B cell (primary cell): Measurements from ENCODE around the gene NIBAN1. TPM values are rescaled to one million over a fixed set of nuclear protein-coding genes. Genes with fewer than 3 reads are reported as not detected.
"Not testable (repeated sequence)": the region's sequence is repeated elsewhere in the genome, so short reads cannot be mapped to it uniquely, and the experiment has no call there.

Experiments
- ATAC-seq: fragments of 200-7000 bp; cut with Tn5 transposase; one replicate; pipeline ENCODE4 v1.10.0; 2021; ENCODE audit warnings: low read depth, mild to moderate bottlenecking, moderate number of reproducible peaks, moderate library complexity
- CTCF ChIA-PET: fragments of 350-600 bp; sonication (Branson Sonifier 250); formaldehyde crosslinking; loops from one replicate; lab custom pipeline; 2021; ENCODE audit warnings: antibody characterized with exemption, inconsistent platforms; lab: Charles Lee
- POLR2A ChIA-PET: fragments of 350-600 bp; sonication (Branson Sonifier 250); formaldehyde crosslinking; loops from one replicate; lab custom pipeline; 2021; ENCODE audit warnings: antibody characterized with exemption; lab: Charles Lee
- DNase-seq: peaks from one replicate; pipeline ENCODE4 v3.0.0; 2013
- H2AFZ ChIP-seq: 2 replicates; pipeline ENCODE4 v1.6.1; 2012; ENCODE audit warnings: mild to moderate bottlenecking, low read depth, low read length; ENCODE audit not compliant: insufficient read depth, poor library complexity, severe bottlenecking
- H3K27ac ChIP-seq, 2 donors: 1 replicate in 1 of 2; 2 replicates in 1 of 2; pipeline ENCODE4 v1.5.1; 2012 to 2013; ENCODE audit warnings: low read length in 2 of 2, mild to moderate bottlenecking in 2 of 2, moderate library complexity in 1 of 2
- H3K27me3 ChIP-seq, 4 experiments: fragments of 200-600 bp in 1 of 4; sonication (generic) in 1 of 4; replicated peaks in 1 of 4; 1 replicate in 2 of 4; 2 replicates in 2 of 4; pipeline versions ENCODE4 v1.6.1 to v1.7.0; 2013 to 2016; ENCODE audit warnings: low read length in 3 of 4, mild to moderate bottlenecking in 2 of 4, mixed read lengths in 1 of 4, moderate library complexity in 1 of 4; ENCODE audit not compliant: insufficient read depth in 4 of 4, control insufficient read depth in 3 of 4; ENCODE audit errors: control extremely low read depth in 1 of 4
- H3K36me3 ChIP-seq, 2 experiments: replicated peaks in 1 of 2; 1 replicate in 1 of 2; 2 replicates in 1 of 2; pipeline versions ENCODE4 v1.6.1 to v1.7.1; 2013; ENCODE audit warnings: low read length in 1 of 2; ENCODE audit not compliant: insufficient read depth in 2 of 2, control insufficient read depth in 1 of 2; ENCODE audit errors: control extremely low read depth in 1 of 2, extremely low read depth in 1 of 2
- H3K4me1 ChIP-seq, 2 donors: fragments of 200-600 bp in 1 of 2; sonication (generic) in 1 of 2; 1 replicate in 1 of 2; 2 replicates in 1 of 2; pipeline versions ENCODE4 v1.5.1 to v1.6.1; 2013 to 2017; ENCODE audit warnings: low read length in 2 of 2; ENCODE audit not compliant: control insufficient read depth in 2 of 2, insufficient read depth in 2 of 2
- H3K4me2 ChIP-seq: replicated peaks from 2 replicates; pipeline ENCODE3; 2012; ENCODE audit warnings: mild to moderate bottlenecking, low read depth, low read length; ENCODE audit not compliant: poor library complexity, severe bottlenecking
- H3K4me3 ChIP-seq, 5 experiments: fragments of 200-600 bp in 1 of 5; sonication (generic) in 1 of 5; 1 replicate in 3 of 5; 2 replicates in 2 of 5; pipeline versions ENCODE4 v1.5.1 to v1.7.0; 2011 to 2016; ENCODE audit warnings: low read length in 4 of 5, mild to moderate bottlenecking in 4 of 5, low read depth in 2 of 5, control low read depth in 1 of 5, moderate library complexity in 1 of 5; ENCODE audit not compliant: insufficient read depth in 1 of 5; ENCODE audit errors: control extremely low read depth in 1 of 5, extremely low read depth in 1 of 5
- H3K79me2 ChIP-seq: fragments of 200-600 bp; sonication (generic); one replicate; pipeline ENCODE4 v1.6.0; 2016; ENCODE audit warnings: low read length; ENCODE audit not compliant: control insufficient read depth, insufficient read depth
- H3K9ac ChIP-seq: fragments of 200-600 bp; sonication (generic); 2 replicates; pipeline ENCODE4 v1.6.1; 2017; ENCODE audit warnings: mild to moderate bottlenecking, low read length, moderate library complexity
- H3K9me3 ChIP-seq, 3 donors: one replicate each; pipeline versions ENCODE4 v1.6.1 to v1.7.1; 2013; ENCODE audit warnings: low read length in 2 of 3; ENCODE audit not compliant: control insufficient read depth in 2 of 3, insufficient read depth in 1 of 3; ENCODE audit errors: control extremely low read depth in 1 of 3
- H4K20me1 ChIP-seq: 2 replicates; pipeline ENCODE4 v1.6.0; 2012; ENCODE audit warnings: mild to moderate bottlenecking, low read length; ENCODE audit not compliant: insufficient read depth, control insufficient read depth, poor library complexity, severe bottlenecking
- H3K27ac Mint-ChIP-seq: one replicate; pipeline ENCODE4 v1.8.0; 2021; ENCODE audit warnings: mixed read lengths
- H3K27me3 Mint-ChIP-seq: one replicate; pipeline ENCODE4 v1.8.0; 2021; ENCODE audit warnings: mixed read lengths
- H3K4me1 Mint-ChIP-seq: one replicate; pipeline ENCODE4 v1.8.0; 2021; ENCODE audit warnings: mixed read lengths
- H3K4me3 Mint-ChIP-seq: one replicate; pipeline ENCODE4 v1.8.0; 2021; ENCODE audit warnings: mixed read lengths
- H3K9me3 Mint-ChIP-seq: one replicate; pipeline ENCODE4 v1.8.0; 2022; ENCODE audit warnings: mixed read lengths; ENCODE audit not compliant: insufficient read depth
- EZH2 ChIP-seq: IDR thresholded peaks from 2 replicates; pipeline ENCODE4 v1.6.1; 2012; ENCODE audit warnings: borderline replicate concordance, low read depth, mild to moderate bottlenecking, moderate library complexity, low read length; ENCODE audit not compliant: insufficient read depth, poor library complexity, severe bottlenecking
- WGBS: methylation state at CpG from one replicate; pipeline ENCODE4 v1.1.5; 2013; ENCODE audit warnings: missing lambda C conversion rate; ENCODE audit not compliant: insufficient coverage; 5-methylcytosine and 5-hydroxymethylcytosine counted together
- intact Hi-C: fragments of 100-400 bp; cut with micrococcal nuclease; formaldehyde crosslinking; loops from one replicate; pipeline ENCODE4 v1.10.0; 2022
- polyA plus RNA-seq: library from polyadenylated mRNA; depleted of rRNA; stranded (reverse); fragments of >200 nt; gene quantifications from 2 replicates; pipeline ENCODE4 v1.2.3, GENCODE V29; 2012
- total RNA-seq, 2 donors: library from RNA; stranded (reverse); fragments of 120-200 nt in 1 of 2; gene quantifications; 1 replicate in 1 of 2; 2 replicates in 1 of 2; pipeline versions ENCODE4 v1.2.3 to v1.2.4, GENCODE V29; 2013 to 2022
- TF ChIP-seq, protein P1 (sequence below): fragments of 200-600 bp; IDR thresholded peaks from one replicate; pipeline ENCODE4 v1.8.0; 2022; ENCODE audit warnings: antibody characterized with exemption, mild to moderate bottlenecking

The NIBAN1 gene
- total and polyA plus RNA-seq, 2 donors (not counting 1 experiment from before 2014, with no cell fraction given): 1.2 to 13.2 TPM

DNA sequence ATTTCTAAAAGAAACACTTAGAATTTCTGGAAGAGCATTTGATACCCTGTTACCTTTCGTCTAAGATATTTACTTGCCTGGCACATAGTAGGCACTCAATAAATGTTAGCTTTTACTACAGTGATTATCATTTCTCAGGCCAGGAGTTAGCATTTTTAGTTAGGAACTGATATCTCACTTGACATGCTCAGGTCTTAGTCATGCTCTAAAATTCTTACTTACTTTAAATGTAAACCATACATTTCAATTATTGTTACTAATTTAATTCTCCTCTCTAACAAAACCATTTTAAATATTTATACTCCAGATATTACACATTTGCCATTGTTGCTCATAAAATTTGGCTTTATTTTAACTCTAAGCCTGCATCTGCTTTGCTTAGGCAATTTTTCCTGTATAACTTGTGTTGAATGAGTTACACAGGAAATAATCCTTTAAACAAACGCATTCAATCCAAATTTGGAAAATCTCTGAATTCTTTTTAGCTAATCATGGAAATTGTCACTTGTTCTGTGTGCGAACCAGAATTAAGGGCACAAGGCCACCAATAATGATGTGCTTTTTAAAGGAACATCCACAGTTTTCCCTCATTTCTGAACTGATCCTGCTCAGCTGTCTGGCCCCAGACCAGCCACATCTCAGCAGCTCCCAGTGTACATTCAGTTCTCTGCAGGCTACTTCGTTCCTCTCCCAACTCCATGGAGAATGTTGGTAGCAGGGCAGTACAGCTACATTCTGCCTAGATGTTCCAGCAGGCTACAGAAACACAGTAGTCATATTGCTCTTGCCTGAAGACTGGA, 15.6 kb downstream of the NIBAN1 start:
- H3K9me3 ChIP-seq: no peaks in the 10 kb centered on the region
- 100% methylated on average over 1 of the region's 4 CpGs for WGBS
- intact Hi-C loops: no loop called here
- Mint-ChIP-seq H3K27me3 (no peaks in the 10 kb centered on the region), H3K4me3 (no peak overlapping the region), H3K27ac (no peak overlapping the region), H3K4me1 (peaks cover 6% of the 10 kb centered on the region), H3K9me3 (no peaks in the 10 kb centered on the region)
- TF ChIP-seq, protein P1, sequence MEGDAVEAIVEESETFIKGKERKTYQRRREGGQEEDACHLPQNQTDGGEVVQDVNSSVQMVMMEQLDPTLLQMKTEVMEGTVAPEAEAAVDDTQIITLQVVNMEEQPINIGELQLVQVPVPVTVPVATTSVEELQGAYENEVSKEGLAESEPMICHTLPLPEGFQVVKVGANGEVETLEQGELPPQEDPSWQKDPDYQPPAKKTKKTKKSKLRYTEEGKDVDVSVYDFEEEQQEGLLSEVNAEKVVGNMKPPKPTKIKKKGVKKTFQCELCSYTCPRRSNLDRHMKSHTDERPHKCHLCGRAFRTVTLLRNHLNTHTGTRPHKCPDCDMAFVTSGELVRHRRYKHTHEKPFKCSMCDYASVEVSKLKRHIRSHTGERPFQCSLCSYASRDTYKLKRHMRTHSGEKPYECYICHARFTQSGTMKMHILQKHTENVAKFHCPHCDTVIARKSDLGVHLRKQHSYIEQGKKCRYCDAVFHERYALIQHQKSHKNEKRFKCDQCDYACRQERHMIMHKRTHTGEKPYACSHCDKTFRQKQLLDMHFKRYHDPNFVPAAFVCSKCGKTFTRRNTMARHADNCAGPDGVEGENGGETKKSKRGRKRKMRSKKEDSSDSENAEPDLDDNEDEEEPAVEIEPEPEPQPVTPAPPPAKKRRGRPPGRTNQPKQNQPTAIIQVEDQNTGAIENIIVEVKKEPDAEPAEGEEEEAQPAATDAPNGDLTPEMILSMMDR: no peak
- TF ChIP-seq EZH2: no peak
- no peaks in the 10 kb centered on the region for H4K20me1 ChIP-seq
- no peak overlapping the region for H3K27ac ChIP-seq
- H3K9ac ChIP-seq: no peak overlapping the region
- POLR2A ChIA-PET: no interaction called here
- no peak for DNase-seq
- no peak for ATAC-seq
- no peaks in the 10 kb centered on the region for H3K79me2 ChIP-seq
- no peaks in the 10 kb centered on the region for H3K4me1 ChIP-seq
- H2AFZ ChIP-seq: no peak overlapping the region
- CTCF ChIA-PET: interaction anchor here (1.4 kb wide), 1 partner anchor 25 kb away, joined by 5 read pairs; no protein-coding TSS in a partner anchor
- no peaks in the 10 kb centered on the region for H3K36me3 ChIP-seq
- H3K4me3 ChIP-seq: no peak overlapping the region
- no peak overlapping the region for H3K4me2 ChIP-seq
- no peaks in the 10 kb centered on the region for H3K27me3 ChIP-seq

DNA sequence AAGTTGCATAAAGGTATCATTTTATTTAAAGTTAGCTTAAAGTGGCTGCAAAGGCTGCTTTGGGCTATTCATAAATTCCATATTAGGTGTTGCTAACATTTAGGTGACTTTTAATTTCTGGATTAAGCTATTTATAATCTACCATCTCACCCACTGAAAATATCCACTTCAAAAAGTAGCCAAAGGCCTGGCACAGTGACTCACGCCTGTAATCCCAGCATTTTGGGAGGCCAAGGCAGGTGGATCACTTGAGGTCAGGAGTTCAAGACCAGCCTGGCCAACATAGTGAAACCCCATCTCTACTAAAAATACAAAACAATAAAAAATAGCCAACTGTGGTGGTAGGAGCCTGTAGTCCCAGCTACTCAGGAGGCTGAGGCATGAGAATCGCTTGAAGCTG, 16.4 kb downstream of the NIBAN1 start:
- H3K79me2 ChIP-seq, H3K4me3 Mint-ChIP-seq, POLR2A ChIA-PET, H3K9ac ChIP-seq, H3K9me3 Mint-ChIP-seq, H3K27me3 ChIP-seq, DNase-seq, H3K27me3 Mint-ChIP-seq, H3K4me1 ChIP-seq, H3K36me3 ChIP-seq, H4K20me1 ChIP-seq, intact Hi-C loops, H3K4me3 ChIP-seq, ATAC-seq, H3K27ac ChIP-seq, H2AFZ ChIP-seq, H3K27ac Mint-ChIP-seq, H3K4me2 ChIP-seq, H3K9me3 ChIP-seq, H3K4me1 Mint-ChIP-seq: not testable (repeated sequence)
- CTCF ChIA-PET: interaction anchor here (0.7 to 1.4 kb wide), 3 partner anchors 26 to 723 kb away, joined by 3 to 5 read pairs (median 4); no protein-coding TSS in a partner anchor
- 100% methylated on average over 1 of the region's 2 CpGs for WGBS
